ENCODE results near the gene TLCD2. TPM values are rescaled to one million over a fixed set of nuclear protein-coding genes. Genes with fewer than 3 reads are reported as not detected.
A peak's percentile ranks its signal among the peaks of the same experiment; 100 is the strongest.

TLCD2 gene
- total and polyA plus RNA-seq, 2 of the 13 experiments (the other 11 are each of a cell fraction or from before 2014, with no cell fraction given): 0.90 to 1.1 TPM

DNA sequence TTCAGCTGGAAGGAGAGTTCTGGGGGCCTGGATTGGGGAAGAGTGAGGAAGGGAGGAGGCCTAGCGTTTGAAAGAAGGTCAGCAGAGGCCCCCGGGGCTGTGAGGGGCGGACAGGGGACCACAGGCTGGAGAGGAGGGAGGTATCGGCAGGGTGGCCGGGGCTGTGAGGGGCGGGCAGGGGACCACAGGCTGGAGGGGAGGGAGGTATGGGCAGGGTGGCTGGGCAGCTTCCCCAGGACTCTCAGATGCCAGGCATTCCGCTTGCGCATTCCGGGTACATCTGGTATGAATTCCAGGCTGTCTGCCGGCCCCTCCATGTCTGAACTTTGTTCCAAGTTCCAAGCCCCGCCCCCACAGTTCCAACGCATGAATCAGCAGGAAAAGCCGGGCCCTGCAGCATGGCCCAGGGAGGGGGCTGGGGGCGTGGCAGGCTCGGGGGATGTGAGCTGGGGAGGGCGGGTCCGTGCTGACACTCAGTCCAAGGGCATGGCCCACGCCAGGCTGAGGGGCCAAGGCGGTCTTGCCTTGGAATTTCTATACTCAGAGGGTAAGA, 4.3 kb upstream of the TLCD2 start:
- Histone ChIP-seq H3K27ac (ENCODE audit: extremely low read length, insufficient read depth, low read length) (peak overlapping the region; percentile 95), H3K4me2 (ENCODE audit: low read depth, low read length) (peak overlapping the region; percentile 90), H3K4me3 (replicated peaks in 1 of 3; ENCODE audit: insufficient read depth in 1 of 3, low read depth in 2 of 3, low read length in 3 of 3) (peak overlapping the region; percentile 86 to 97 (median 90)), H2AFZ (ENCODE audit: low read length) (no peak overlapping the region), H3K36me3 (replicated peaks in 1 of 2; ENCODE audit: control insufficient read depth in 1 of 2, insufficient read depth in 2 of 2, low read length in 2 of 2) (peaks cover 6 to 19% of the 10 kb centered on the region in 2 experiments), H3K79me2 (ENCODE audit: insufficient read depth, low read length) (peaks cover 12% of the 10 kb centered on the region), H3K9me3 (ENCODE audit: low read length) (no peaks in the 10 kb centered on the region), H3K9ac (ENCODE audit: insufficient read depth, low read depth, low read length) (peak overlapping the region; percentile 83), H3K27me3 (ENCODE audit: control insufficient read depth in 1 of 2, insufficient read depth in 2 of 2, low read length in 2 of 2) (no peaks in the 10 kb centered on the region; a peak in 1 of 5 replicates), H3K4me1 (ENCODE audit: insufficient read depth, low read length) (peaks cover 43% of the 10 kb centered on the region), H4K20me1 (ENCODE audit: insufficient read depth, low read length) (peaks cover 10% of the 10 kb centered on the region)
- DNase-seq (ENCODE audit: low spot score) (peak; percentile 97), ATAC-seq (peak; percentile 54), FAIRE-seq (peak; percentile 87)
- WGBS (ENCODE audit: low lambda C conversion rate): under 1% methylated on average over 14 of the region's 19 CpGs
- intact Hi-C loops (cut with micrococcal nuclease; ENCODE audit: unreplicated experiment) (loop anchor here (1.0 to 10.0 kb wide), 3 partner anchors 45 to 150 kb away; no protein-coding TSS in a partner anchor), in situ Hi-C loops (cut with HindIII; ENCODE audit: extremely low pct_ligation_motif_present, low pct_unique_long_range_greater_than_20kb) (loop anchor here (25.0 kb wide), 1 partner anchor 323 kb away; the partner anchor contains the start of genes DPH1, OVCA2 and RTN4RL1)
- ChIA-PET CTCF (ENCODE audit: low intra/inter-chr PET ratio, low total read pairs) (interaction anchor here (1.8 to 2.0 kb wide), 2 partner anchors 69 to 151 kb away, joined by 7 to 11 read pairs; no protein-coding TSS in a partner anchor), POLR2A (interaction anchor here (0.5 to 17.5 kb wide), 22 partner anchors 11 to 124 kb away, joined by 3 to 480 read pairs (median 6); partner anchors contain the start of genes PRPF8, RILP, RPA1 and SERPINF1)
- BruUV-seq (replicated peaks): no TSS peak
- TF ChIP-seq, protein P1, sequence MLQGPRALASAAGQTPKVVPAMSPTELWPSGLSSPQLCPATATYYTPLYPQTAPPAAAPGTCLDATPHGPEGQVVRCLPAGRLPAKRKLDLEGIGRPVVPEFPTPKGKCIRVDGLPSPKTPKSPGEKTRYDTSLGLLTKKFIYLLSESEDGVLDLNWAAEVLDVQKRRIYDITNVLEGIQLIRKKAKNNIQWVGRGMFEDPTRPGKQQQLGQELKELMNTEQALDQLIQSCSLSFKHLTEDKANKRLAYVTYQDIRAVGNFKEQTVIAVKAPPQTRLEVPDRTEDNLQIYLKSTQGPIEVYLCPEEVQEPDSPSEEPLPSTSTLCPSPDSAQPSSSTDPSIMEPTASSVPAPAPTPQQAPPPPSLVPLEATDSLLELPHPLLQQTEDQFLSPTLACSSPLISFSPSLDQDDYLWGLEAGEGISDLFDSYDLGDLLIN (CRISPR knock-in tag; IDR thresholded peaks at IDR 0.05; ENCODE audit: borderline replicate concordance): no peak
- TF ChIP-seq PCBP1 (IDR thresholded peaks at IDR 0.05; ENCODE audit: borderline replicate concordance, low read depth, low read length) (no peak), NCOR1 (IDR thresholded peaks at IDR 0.05; ENCODE audit: borderline replicate concordance, low read length) (peak; percentile 84; the same call in 1 of the 2 replicates), MEIS2 (CRISPR knock-in tag; IDR thresholded peaks at IDR 0.05) (peak; percentile 50; the same call in 1 of the 2 replicates), RBM22 (optimal IDR thresholded peaks at IDR 0.05; ENCODE audit: low read length) (peak; percentile 40), SMAD3 (CRISPR knock-in tag; IDR thresholded peaks at IDR 0.05) (0 out of 2 replicates have a peak, but pooled peaks have one; percentile 40), NFE2 (CRISPR knock-in tag; IDR thresholded peaks at IDR 0.05) (peak; percentile 83), KLF9 (CRISPR knock-in tag; IDR thresholded peaks at IDR 0.05; ENCODE audit: low read depth) (peak; percentile 87; the same call in 1 of the 2 replicates), ZNF850 (CRISPR knock-in tag; conservative IDR thresholded peaks at IDR 0.05) (no peak), CREM (IDR thresholded peaks at IDR 0.05) (peak; percentile 59; the same call in 1 of the 2 replicates), CREM (CRISPR knock-in tag; IDR thresholded peaks at IDR 0.05) (no peak), HMG20A (CRISPR knock-in tag; IDR thresholded peaks at IDR 0.05; ENCODE audit: borderline replicate concordance) (peak; percentile 21; the same call in 1 of the 2 replicates), SUZ12 (IDR thresholded peaks at IDR 0.05; ENCODE audit: low read depth, low read length) (no peak), KLF16 (CRISPR knock-in tag; IDR thresholded peaks at IDR 0.05) (peak in 1 of 2 experiments; percentile 81; a peak in 2 of 4 replicates)
- TF ChIP-seq, protein P2, sequence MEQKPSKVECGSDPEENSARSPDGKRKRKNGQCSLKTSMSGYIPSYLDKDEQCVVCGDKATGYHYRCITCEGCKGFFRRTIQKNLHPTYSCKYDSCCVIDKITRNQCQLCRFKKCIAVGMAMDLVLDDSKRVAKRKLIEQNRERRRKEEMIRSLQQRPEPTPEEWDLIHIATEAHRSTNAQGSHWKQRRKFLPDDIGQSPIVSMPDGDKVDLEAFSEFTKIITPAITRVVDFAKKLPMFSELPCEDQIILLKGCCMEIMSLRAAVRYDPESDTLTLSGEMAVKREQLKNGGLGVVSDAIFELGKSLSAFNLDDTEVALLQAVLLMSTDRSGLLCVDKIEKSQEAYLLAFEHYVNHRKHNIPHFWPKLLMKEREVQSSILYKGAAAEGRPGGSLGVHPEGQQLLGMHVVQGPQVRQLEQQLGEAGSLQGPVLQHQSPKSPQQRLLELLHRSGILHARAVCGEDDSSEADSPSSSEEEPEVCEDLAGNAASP (CRISPR knock-in tag; IDR thresholded peaks at IDR 0.05; ENCODE audit: borderline replicate concordance): 0 out of 2 replicates have a peak, but pooled peaks have one; percentile 46
- TF ChIP-seq, protein P3, sequence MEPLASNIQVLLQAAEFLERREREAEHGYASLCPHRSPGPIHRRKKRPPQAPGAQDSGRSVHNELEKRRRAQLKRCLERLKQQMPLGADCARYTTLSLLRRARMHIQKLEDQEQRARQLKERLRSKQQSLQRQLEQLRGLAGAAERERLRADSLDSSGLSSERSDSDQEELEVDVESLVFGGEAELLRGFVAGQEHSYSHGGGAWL (CRISPR knock-in tag; IDR thresholded peaks at IDR 0.05): no peak
- TF ChIP-seq, protein P4, sequence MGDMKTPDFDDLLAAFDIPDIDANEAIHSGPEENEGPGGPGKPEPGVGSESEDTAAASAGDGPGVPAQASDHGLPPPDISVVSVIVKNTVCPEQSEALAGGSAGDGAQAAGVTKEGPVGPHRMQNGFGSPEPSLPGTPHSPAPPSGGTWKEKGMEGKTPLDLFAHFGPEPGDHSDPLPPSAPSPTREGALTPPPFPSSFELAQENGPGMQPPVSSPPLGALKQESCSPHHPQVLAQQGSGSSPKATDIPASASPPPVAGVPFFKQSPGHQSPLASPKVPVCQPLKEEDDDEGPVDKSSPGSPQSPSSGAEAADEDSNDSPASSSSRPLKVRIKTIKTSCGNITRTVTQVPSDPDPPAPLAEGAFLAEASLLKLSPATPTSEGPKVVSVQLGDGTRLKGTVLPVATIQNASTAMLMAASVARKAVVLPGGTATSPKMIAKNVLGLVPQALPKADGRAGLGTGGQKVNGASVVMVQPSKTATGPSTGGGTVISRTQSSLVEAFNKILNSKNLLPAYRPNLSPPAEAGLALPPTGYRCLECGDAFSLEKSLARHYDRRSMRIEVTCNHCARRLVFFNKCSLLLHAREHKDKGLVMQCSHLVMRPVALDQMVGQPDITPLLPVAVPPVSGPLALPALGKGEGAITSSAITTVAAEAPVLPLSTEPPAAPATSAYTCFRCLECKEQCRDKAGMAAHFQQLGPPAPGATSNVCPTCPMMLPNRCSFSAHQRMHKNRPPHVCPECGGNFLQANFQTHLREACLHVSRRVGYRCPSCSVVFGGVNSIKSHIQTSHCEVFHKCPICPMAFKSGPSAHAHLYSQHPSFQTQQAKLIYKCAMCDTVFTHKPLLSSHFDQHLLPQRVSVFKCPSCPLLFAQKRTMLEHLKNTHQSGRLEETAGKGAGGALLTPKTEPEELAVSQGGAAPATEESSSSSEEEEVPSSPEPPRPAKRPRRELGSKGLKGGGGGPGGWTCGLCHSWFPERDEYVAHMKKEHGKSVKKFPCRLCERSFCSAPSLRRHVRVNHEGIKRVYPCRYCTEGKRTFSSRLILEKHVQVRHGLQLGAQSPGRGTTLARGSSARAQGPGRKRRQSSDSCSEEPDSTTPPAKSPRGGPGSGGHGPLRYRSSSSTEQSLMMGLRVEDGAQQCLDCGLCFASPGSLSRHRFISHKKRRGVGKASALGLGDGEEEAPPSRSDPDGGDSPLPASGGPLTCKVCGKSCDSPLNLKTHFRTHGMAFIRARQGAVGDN (CRISPR knock-in tag; IDR thresholded peaks at IDR 0.05): peak; percentile 13; the same call in 1 of the 2 replicates

Data from HepG2 (cell line).